Lower leg skin (tissue), 3 donors: ENCODE data around the gene HIRA.

Experiments used
- CTCF ChIP-seq, 3 donors: fragments of 450-650 bp; IDR thresholded peaks; one replicate each; pipeline ENCODE4 v1.5.1; 2016; ENCODE audit warnings: antibody characterized with exemption in 3 of 3, mild to moderate bottlenecking in 3 of 3, moderate library complexity in 2 of 3
- POLR2A ChIP-seq, 2 donors: fragments of 450-650 bp; IDR thresholded peaks; one replicate each; pipeline ENCODE4 v1.6.1; 2016 to 2017; ENCODE audit warnings: antibody characterized with exemption in 2 of 2, mild to moderate bottlenecking in 1 of 2, moderate library complexity in 1 of 2

GRCh38 chr22:19385221-19385906, 46.2 kb downstream of the HIRA start:
- no peak for TF ChIP-seq CTCF (IDR thresholded peaks at IDR 0.05)
- TF ChIP-seq POLR2A (IDR thresholded peaks at IDR 0.05), result no peak
